HepG2 (cell line): Measurements from ENCODE around the gene REEP2. TPM values are rescaled to one million over a fixed set of nuclear protein-coding genes. Genes with fewer than 3 reads are reported as not detected.
A peak's percentile ranks its signal among the peaks of the same experiment; 100 is the strongest.

Experiments used
- ATAC-seq: fragments of 200-7000 bp; cut with Tn5 transposase; 3 replicates; pipeline ENCODE4 v1.9.1; 2020; ENCODE audit warnings: mild to moderate bottlenecking, moderate library complexity
- BruUV-seq: library from RNA; stranded (reverse); fragments of 400-500 nt; replicated peaks from 2 replicates; lab custom pipeline; 2021; lab: Mats Ljungman, UMichigan
- CTCF ChIA-PET: fragments of 300-600 bp; formaldehyde crosslinking; extraction: SDS; loops from one replicate; lab custom pipeline; 2021; ENCODE audit warnings: low total read pairs, inconsistent platforms, low intra/inter-chr PET ratio; lab: Yijun Ruan, JAX
- POLR2A ChIA-PET: fragments of 350-600 bp; sonication (Branson Sonifier 250); formaldehyde crosslinking; loops from one replicate; lab custom pipeline; 2020; ENCODE audit warnings: antibody characterized with exemption, inconsistent platforms; lab: Yijun Ruan, JAX
- DNase-seq: peaks from one replicate; pipeline ENCODE4 v3.0.0-alpha.2; 2015; ENCODE audit warnings: low spot score
- FAIRE-seq: peaks from 3 replicates; lab custom pipeline; 2011; peaks lifted over from hg19 to GRCh38; lab: Jason Lieb, UNC
- H2AFZ ChIP-seq: one replicate; pipeline ENCODE4 v1.6.1; 2011; ENCODE audit warnings: low read length, inconsistent platforms
- H3K27ac ChIP-seq: fragments of 300-600 bp; 3 replicates; pipeline ENCODE4 v1.8.0; 2011; ENCODE audit warnings: mixed run types, mild to moderate bottlenecking, mixed read lengths, low read length, inconsistent platforms; ENCODE audit not compliant: insufficient read depth; ENCODE audit errors: extremely low read length
- H3K27me3 ChIP-seq, 2 experiments: fragments of 200-600 bp in 1 of 2; 2 replicates in 1 of 2; 3 replicates in 1 of 2; pipeline versions ENCODE4 v1.6.0 to v1.8.0; 2011; ENCODE audit warnings: low read length in 2 of 2, mild to moderate bottlenecking in 2 of 2, moderate library complexity in 2 of 2, inconsistent platforms in 1 of 2; ENCODE audit not compliant: insufficient read depth in 2 of 2, control insufficient read depth in 1 of 2
- H3K36me3 ChIP-seq, 2 experiments: fragments of 200-600 bp in 1 of 2; replicated peaks in 1 of 2; 2 replicates in 1 of 2; 3 replicates in 1 of 2; pipeline versions ENCODE4 v1.5.1 to v1.8.0; 2011; ENCODE audit warnings: low read length in 2 of 2, inconsistent platforms in 1 of 2; ENCODE audit not compliant: insufficient read depth in 2 of 2, control insufficient read depth in 1 of 2
- H3K4me1 ChIP-seq: 2 replicates; pipeline ENCODE4 v1.5.1; 2012; ENCODE audit warnings: low read length, inconsistent platforms; ENCODE audit not compliant: insufficient read depth
- H3K4me2 ChIP-seq: 2 replicates; pipeline ENCODE4 v1.6.0; 2011; ENCODE audit warnings: low read depth, low read length, inconsistent platforms
- H3K4me3 ChIP-seq, 3 experiments: fragments of 200-600 bp in 1 of 3; sonication (generic), shearing (Covaris generic) in 1 of 3; replicated peaks in 1 of 3; 2 replicates each; pipeline ENCODE4 v1.5.1; 2011 to 2016; ENCODE audit warnings: low read length in 3 of 3, inconsistent platforms in 2 of 3, low read depth in 2 of 3, mild to moderate bottlenecking in 2 of 3, control low read depth in 1 of 3, mixed read lengths in 1 of 3; ENCODE audit not compliant: insufficient read depth in 1 of 3
- H3K79me2 ChIP-seq: one replicate; pipeline ENCODE4 v1.6.1; 2011; ENCODE audit warnings: low read length, inconsistent platforms; ENCODE audit not compliant: insufficient read depth
- H3K9ac ChIP-seq: 2 replicates; pipeline ENCODE4 v1.6.0; 2011; ENCODE audit warnings: mild to moderate bottlenecking, low read depth, low read length, inconsistent platforms; ENCODE audit not compliant: insufficient read depth
- H3K9me3 ChIP-seq: 2 replicates; pipeline ENCODE4 v1.5.1; 2012; ENCODE audit warnings: mild to moderate bottlenecking, low read length
- H4K20me1 ChIP-seq: 2 replicates; pipeline ENCODE4 v1.6.0; 2011; ENCODE audit warnings: inconsistent platforms, mild to moderate bottlenecking, low read length, moderate library complexity; ENCODE audit not compliant: insufficient read depth
- ATF1 ChIP-seq: IDR thresholded peaks from 2 replicates; pipeline ENCODE4 v1.6.1; 2016; ENCODE audit warnings: mild to moderate bottlenecking, control low read depth
- BCL6 ChIP-seq: IDR thresholded peaks from 2 replicates; pipeline ENCODE4 v1.6.1; 2016; ENCODE audit warnings: missing genetic modification reagents, missing compliant biosample characterization
- CHCHD3 ChIP-seq: sonication (generic); formaldehyde crosslinking; IDR thresholded peaks from 2 replicates; pipeline ENCODE4 v1.8.0; 2022; ENCODE audit warnings: mild to moderate bottlenecking, missing genetic modification reagents, moderate library complexity
- EP300 ChIP-seq, 3 experiments: sonication (generic) in 1 of 3; formaldehyde crosslinking in 1 of 3; IDR thresholded peaks; 2 replicates each; pipeline versions ENCODE4 v1.5.1 to v1.6.1; 2011 to 2020; ENCODE audit warnings: low read depth in 2 of 3, low read length in 2 of 3, borderline replicate concordance in 1 of 3, improper control_type of control experiment in 1 of 3, mild to moderate bottlenecking in 1 of 3, missing genetic modification reagents in 1 of 3, moderate library complexity in 1 of 3
- FLYWCH1 ChIP-seq: sonication (generic); formaldehyde crosslinking; IDR thresholded peaks from 2 replicates; pipeline ENCODE4 v1.8.1; 2023; ENCODE audit warnings: mild to moderate bottlenecking, missing genetic modification reagents
- HMG20B ChIP-seq: conservative IDR thresholded peaks from 2 replicates; pipeline ENCODE4 v1.6.1; 2016; ENCODE audit warnings: missing genetic modification reagents, missing compliant biosample characterization
- HOXA5 ChIP-seq: sonication (generic); formaldehyde crosslinking; IDR thresholded peaks from 2 replicates; pipeline ENCODE4 v1.4.0; 2020; ENCODE audit warnings: missing genetic modification reagents
- XBP1 ChIP-seq: sonication (generic); formaldehyde crosslinking; IDR thresholded peaks from 2 replicates; pipeline ENCODE4 v1.5.0; 2020; ENCODE audit warnings: missing genetic modification reagents
- ZBTB10 ChIP-seq: sonication (generic); formaldehyde crosslinking; IDR thresholded peaks from 2 replicates; pipeline ENCODE4 v1.4.0; 2020; ENCODE audit warnings: missing genetic modification reagents, borderline replicate concordance
- ZFP36 ChIP-seq: fragments of 150-350 bp; IDR thresholded peaks from 2 replicates; pipeline ENCODE4 v1.6.1; 2018; ENCODE audit warnings: borderline replicate concordance, low read length, low read depth; ENCODE audit not compliant: partially characterized antibody
- ZNF274 ChIP-seq: sonication (generic); formaldehyde crosslinking; IDR thresholded peaks from 2 replicates; pipeline ENCODE4 v1.5.1; 2020; ENCODE audit warnings: mild to moderate bottlenecking, missing genetic modification reagents
- ZNF530 ChIP-seq: sonication (generic); formaldehyde crosslinking; IDR thresholded peaks from 2 replicates; pipeline ENCODE4 v1.5.0; 2020; ENCODE audit warnings: low read depth, mild to moderate bottlenecking, missing genetic modification reagents
- ZNF556 ChIP-seq: sonication (generic); formaldehyde crosslinking; IDR thresholded peaks from 2 replicates; pipeline ENCODE4 v1.4.0; 2020; ENCODE audit warnings: mild to moderate bottlenecking, missing genetic modification reagents, borderline replicate concordance
- ZNF574 ChIP-seq: sonication (generic); formaldehyde crosslinking; IDR thresholded peaks from 2 replicates; pipeline ENCODE4 v1.4.0; 2020; ENCODE audit warnings: missing genetic modification reagents
- WGBS: methylation state at CpG from one replicate; pipeline ENCODE4 v1.1.6; 2017; ENCODE audit warnings: low lambda C conversion rate; 5-methylcytosine and 5-hydroxymethylcytosine counted together
- in situ Hi-C: cut with HindIII; loops from 2 replicates; pipeline ENCODE4 v1.10.0; 2017; ENCODE audit warnings: low pct_unique_long_range_greater_than_20kb; ENCODE audit not compliant: extremely low pct_ligation_motif_present
- intact Hi-C: fragments of 100-400 bp; cut with micrococcal nuclease; formaldehyde crosslinking; loops from one replicate; pipeline ENCODE4 v1.10.0; 2022; ENCODE audit not compliant: unreplicated experiment
- polyA plus RNA-seq, 8 experiments: library from polyadenylated mRNA; depleted of rRNA in 3 of 8; stranded (reverse) in 7 of 8; unstranded in 1 of 8; fragments of >200 nt; fragmentation: Illumina TruSeq in 4 of 8; extraction: Trizol in 4 of 8; gene quantifications; 2 replicates each; pipeline versions ENCODE4 v1.2.1 to v1.2.3, GENCODE V29; 2011 to 2016; ENCODE audit warnings: low read depth in 4 of 8, missing spikeins in 1 of 8, mixed read lengths in 1 of 8; ENCODE audit not compliant: insufficient read depth in 1 of 8
- total RNA-seq, 5 experiments: library from RNA; depleted of rRNA; stranded (reverse); fragments of >200 nt; fragmentation: Illumina TruSeq; extraction: Trizol; gene quantifications; 2 replicates each; pipeline ENCODE4 v1.2.3, GENCODE V29; 2016; ENCODE audit warnings: low read depth in 1 of 5
- TF ChIP-seq, protein P1 (sequence below): sonication (generic); formaldehyde crosslinking; IDR thresholded peaks from 2 replicates; pipeline ENCODE4; 2020; ENCODE audit warnings: missing genetic modification reagents, mild to moderate bottlenecking, borderline replicate concordance

REEP2 gene
- total and polyA plus RNA-seq, 2 of the 13 experiments (the other 11 are each of a cell fraction or from before 2014, with no cell fraction given) = 5.3 to 7.8 TPM

GRCh38 chr5:138459311-138459933, 20.6 kb downstream of the REEP2 start:
- no TSS peak for BruUV-seq
- H3K36me3 ChIP-seq = no peaks in the 10 kb centered on the region
- peak overlapping the region; percentile 70 for H3K4me2 ChIP-seq
- no peak overlapping the region for H3K27ac ChIP-seq
- H3K9ac ChIP-seq = peak overlapping the region; percentile 45; the same call in 1 of the 2 replicates
- DNase-seq (no peak), FAIRE-seq (no peak), ATAC-seq (peak; percentile 6; the same call in 1 of the 3 replicates)
- no peaks in the 10 kb centered on the region for H3K9me3 ChIP-seq
- H4K20me1 ChIP-seq = no peaks in the 10 kb centered on the region
- intact Hi-C loops = no loop called here
- peaks cover 55% of the 10 kb centered on the region for H3K4me1 ChIP-seq
- H3K4me3 ChIP-seq = peak overlapping the region in 1 of 3 experiments; percentile 45; a peak in 1 of 6 replicates
- 22% methylated on average over 6 of the region's 11 CpGs for WGBS
- ChIA-PET CTCF (no interaction called here), POLR2A (interaction anchor here (1.1 to 1.2 kb wide), 2 partner anchors 34 to 75 kb away, joined by 3 to 6 read pairs; no protein-coding TSS in a partner anchor)
- peaks cover 6 to 40% of the 10 kb centered on the region in 2 experiments; a peak in 3 of 5 replicates for H3K27me3 ChIP-seq
- no peak overlapping the region for H2AFZ ChIP-seq
- H3K79me2 ChIP-seq = no peaks in the 10 kb centered on the region
- in situ Hi-C loops = no loop called here
- TF ChIP-seq, protein P1, sequence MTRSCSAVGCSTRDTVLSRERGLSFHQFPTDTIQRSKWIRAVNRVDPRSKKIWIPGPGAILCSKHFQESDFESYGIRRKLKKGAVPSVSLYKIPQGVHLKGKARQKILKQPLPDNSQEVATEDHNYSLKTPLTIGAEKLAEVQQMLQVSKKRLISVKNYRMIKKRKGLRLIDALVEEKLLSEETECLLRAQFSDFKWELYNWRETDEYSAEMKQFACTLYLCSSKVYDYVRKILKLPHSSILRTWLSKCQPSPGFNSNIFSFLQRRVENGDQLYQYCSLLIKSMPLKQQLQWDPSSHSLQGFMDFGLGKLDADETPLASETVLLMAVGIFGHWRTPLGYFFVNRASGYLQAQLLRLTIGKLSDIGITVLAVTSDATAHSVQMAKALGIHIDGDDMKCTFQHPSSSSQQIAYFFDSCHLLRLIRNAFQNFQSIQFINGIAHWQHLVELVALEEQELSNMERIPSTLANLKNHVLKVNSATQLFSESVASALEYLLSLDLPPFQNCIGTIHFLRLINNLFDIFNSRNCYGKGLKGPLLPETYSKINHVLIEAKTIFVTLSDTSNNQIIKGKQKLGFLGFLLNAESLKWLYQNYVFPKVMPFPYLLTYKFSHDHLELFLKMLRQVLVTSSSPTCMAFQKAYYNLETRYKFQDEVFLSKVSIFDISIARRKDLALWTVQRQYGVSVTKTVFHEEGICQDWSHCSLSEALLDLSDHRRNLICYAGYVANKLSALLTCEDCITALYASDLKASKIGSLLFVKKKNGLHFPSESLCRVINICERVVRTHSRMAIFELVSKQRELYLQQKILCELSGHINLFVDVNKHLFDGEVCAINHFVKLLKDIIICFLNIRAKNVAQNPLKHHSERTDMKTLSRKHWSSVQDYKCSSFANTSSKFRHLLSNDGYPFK = no peak
- TF ChIP-seq ZBTB10 (CRISPR knock-in tag) (no peak), FLYWCH1 (CRISPR knock-in tag) (no peak), EP300 (IDR thresholded peaks at IDR 0.05; ENCODE audit: low read depth in 2 of 2, low read length in 2 of 2) (peak in 1 of 2 experiments; percentile 22; a peak in 1 of 4 replicates), EP300 (CRISPR knock-in tag; IDR thresholded peaks at IDR 0.05; ENCODE audit: borderline replicate concordance) (peak; percentile 57; the same call in 1 of the 2 replicates), XBP1 (CRISPR knock-in tag) (peak; percentile 86; the same call in 1 of the 2 replicates), HOXA5 (0 out of 2 replicates have a peak, but pooled peaks have one; percentile 24), ZNF530 (no peak), ZNF556 (CRISPR knock-in tag) (no peak), BCL6 (CRISPR knock-in tag) (no peak), CHCHD3 (CRISPR knock-in tag) (no peak), HMG20B (CRISPR knock-in tag) (no peak), ZNF574 (peak; percentile 41; the same call in 1 of the 2 replicates), ZFP36 (no peak), ATF1 (CRISPR knock-in tag) (peak; percentile 52; the same call in 1 of the 2 replicates), ZNF274 (peak; percentile 81; the same call in 1 of the 2 replicates)
